Measurements from ENCODE around the gene HELLS. TPM values are rescaled to one million over a fixed set of nuclear protein-coding genes. Genes with fewer than 3 reads are reported as not detected.
"Not testable (repeated sequence)": the region's sequence is repeated elsewhere in the genome, so short reads cannot be mapped to it uniquely, and the experiment has no call there.

HELLS gene
- 100 to 1,000 TPM in 1 of 2 experiments, 10 to 100 TPM in 1; 95.3 to 101 TPM for total RNA-seq

- POLR2A ChIA-PET = interaction anchor here (0.7 to 1.6 kb wide), 6 partner anchors 15 to 1544 kb away, joined by 3 to 4 read pairs (median 4); partner anchors contain the start of gene FRA10AC1
- Mint-ChIP-seq H3K36me3 (ENCODE audit: low read depth) (peaks cover 20% of the 10 kb centered on the region), H3K4me3 (peak within 1 kb of the TSS; percentile 99), H3K27ac (peak within 1 kb of the TSS; percentile 85), H3K27me3 (peaks cover 7% of the 10 kb centered on the region), H3K9me3 (no peaks in the 10 kb centered on the region), H3K4me1 (peaks cover 41% of the 10 kb centered on the region)
- CTCF ChIA-PET = interaction anchor here (1.0 to 1.6 kb wide), 2 partner anchors 101 to 182 kb away, joined by 3 to 4 read pairs; partner anchors contain the start of gene NOC3L
- DNase-seq = peak; percentile 85
Measured at GRCh38 chr10:94545391-94546048, at the start of gene HELLS. Gene HELLS, plus strand, starts transcription at chr10:94545788. Its CDS starts 134 bp downstream, at chr10:94545922.

- no peaks in the 10 kb centered on the region for H3K9me3 Mint-ChIP-seq
- H3K4me1 Mint-ChIP-seq = peaks cover 3% of the 10 kb centered on the region
- no peaks in the 10 kb centered on the region for H3K27me3 Mint-ChIP-seq
- H3K27ac Mint-ChIP-seq = no peak overlapping the region
- no peaks in the 10 kb centered on the region for H3K36me3 Mint-ChIP-seq (ENCODE audit: low read depth)
- CTCF ChIA-PET = no interaction called here
- no peak overlapping the region for H3K4me3 Mint-ChIP-seq
- POLR2A ChIA-PET = no interaction called here
- no peak for DNase-seq
Measured at GRCh38 chr10:94496010-94496409, 49.6 kb upstream of the HELLS start.

- Mint-ChIP-seq H3K27ac (no peak overlapping the region), H3K9me3 (no peaks in the 10 kb centered on the region), H3K4me3 (no peak overlapping the region), H3K4me1 (peaks cover 3% of the 10 kb centered on the region), H3K36me3 (ENCODE audit: low read depth) (no peaks in the 10 kb centered on the region), H3K27me3 (no peaks in the 10 kb centered on the region)
- no peak for DNase-seq
- POLR2A ChIA-PET = no interaction called here
- CTCF ChIA-PET = no interaction called here
Measured at GRCh38 chr10:94496646-94497045, 48.9 kb upstream of the HELLS start.

GRCh38 chr10:94500063-94500462 lies 45.5 kb upstream of the HELLS start:
- Mint-ChIP-seq H3K4me3 (no peak overlapping the region), H3K9me3 (no peaks in the 10 kb centered on the region), H3K27ac (no peak overlapping the region), H3K27me3 (no peaks in the 10 kb centered on the region), H3K36me3 (ENCODE audit: low read depth) (no peaks in the 10 kb centered on the region), H3K4me1 (peaks cover 3% of the 10 kb centered on the region)
- CTCF ChIA-PET = no interaction called here
- POLR2A ChIA-PET = no interaction called here
- no peak for DNase-seq

- ChIA-PET CTCF (interaction anchor here (0.7 kb wide), 1 partner anchor 201 kb away, joined by 4 read pairs; no protein-coding TSS in a partner anchor), POLR2A (no interaction called here)
- Mint-ChIP-seq H3K4me3 (no peak overlapping the region), H3K27me3 (peaks cover 2% of the 10 kb centered on the region), H3K4me1 (no peaks in the 10 kb centered on the region), H3K36me3 (ENCODE audit: low read depth) (no peaks in the 10 kb centered on the region), H3K9me3 (no peaks in the 10 kb centered on the region), H3K27ac (no peak overlapping the region)
- DNase-seq = no peak
Measured at GRCh38 chr10:94521276-94522250, 24.0 kb upstream of the HELLS start.

- POLR2A ChIA-PET = no interaction called here
- Mint-ChIP-seq H3K4me3 (no peak overlapping the region), H3K36me3 (ENCODE audit: low read depth) (no peaks in the 10 kb centered on the region), H3K27ac (no peak overlapping the region), H3K4me1 (no peaks in the 10 kb centered on the region), H3K27me3 (peaks cover 13% of the 10 kb centered on the region), H3K9me3 (no peaks in the 10 kb centered on the region)
- CTCF ChIA-PET = no interaction called here
- no peak for DNase-seq
Measured at GRCh38 chr10:94524146-94524545, 21.4 kb upstream of the HELLS start.

- POLR2A ChIA-PET = no interaction called here
Measured at GRCh38 chr10:94524711-94525110, 20.9 kb upstream of the HELLS start.

GRCh38 chr10:94531550-94531949 lies 14.0 kb upstream of the HELLS start:
- H3K4me3 Mint-ChIP-seq; H3K9me3 Mint-ChIP-seq; CTCF ChIA-PET; H3K36me3 Mint-ChIP-seq (ENCODE audit: low read depth); POLR2A ChIA-PET; H3K27ac Mint-ChIP-seq; DNase-seq; H3K4me1 Mint-ChIP-seq: not testable (repeated sequence)
- peaks cover 27% of the 10 kb centered on the region for H3K27me3 Mint-ChIP-seq

More at GRCh38 chr10:94524711-94525110, 20.9 kb upstream of the HELLS start:
- no peaks in the 10 kb centered on the region for H3K36me3 Mint-ChIP-seq (ENCODE audit: low read depth)
- no peak overlapping the region for H3K27ac Mint-ChIP-seq
- no peaks in the 10 kb centered on the region for H3K4me1 Mint-ChIP-seq
- CTCF ChIA-PET = no interaction called here
- peaks cover 13% of the 10 kb centered on the region for H3K27me3 Mint-ChIP-seq
- DNase-seq = no peak
- H3K9me3 Mint-ChIP-seq = no peaks in the 10 kb centered on the region
- H3K4me3 Mint-ChIP-seq = no peak overlapping the region

- H3K27ac Mint-ChIP-seq = no peak overlapping the region
- ChIA-PET POLR2A (no interaction called here), CTCF (no interaction called here)
- H3K9me3 Mint-ChIP-seq = no peaks in the 10 kb centered on the region
- H3K4me1 Mint-ChIP-seq = no peaks in the 10 kb centered on the region
- no peak for DNase-seq
- peaks cover 21% of the 10 kb centered on the region for H3K27me3 Mint-ChIP-seq
- no peaks in the 10 kb centered on the region for H3K36me3 Mint-ChIP-seq (ENCODE audit: low read depth)
- no peak overlapping the region for H3K4me3 Mint-ChIP-seq
Measured at GRCh38 chr10:94533027-94533426, 12.6 kb upstream of the HELLS start.

- CTCF ChIA-PET, H3K27ac Mint-ChIP-seq, H3K9me3 Mint-ChIP-seq, H3K27me3 Mint-ChIP-seq, DNase-seq, POLR2A ChIA-PET, H3K4me3 Mint-ChIP-seq: not testable (repeated sequence)
- Mint-ChIP-seq H3K36me3 (ENCODE audit: low read depth) (peaks cover 12% of the 10 kb centered on the region), H3K4me1 (peaks cover 27% of the 10 kb centered on the region)
Measured at GRCh38 chr10:94542282-94542681, 3.3 kb upstream of the HELLS start.

GRCh38 chr10:94546049-94546900 lies 687 bp downstream of the HELLS start:
- peaks cover 23% of the 10 kb centered on the region for H3K36me3 Mint-ChIP-seq (ENCODE audit: low read depth)
- H3K9me3 Mint-ChIP-seq = no peaks in the 10 kb centered on the region
- H3K27ac Mint-ChIP-seq = peak overlapping the region; percentile 85
- ChIA-PET CTCF (interaction anchor here (0.6 to 1.6 kb wide), 2 partner anchors 102 to 225 kb away, joined by 3 read pairs; no protein-coding TSS in a partner anchor), POLR2A (interaction anchor here (0.7 to 1.6 kb wide), 8 partner anchors 9 to 1543 kb away, joined by 3 to 9 read pairs (median 4); partner anchors contain the start of gene FRA10AC1)
- peaks cover 3% of the 10 kb centered on the region for H3K27me3 Mint-ChIP-seq
- H3K4me3 Mint-ChIP-seq = peak overlapping the region; percentile 99
- DNase-seq = no peak
- peaks cover 42% of the 10 kb centered on the region for H3K4me1 Mint-ChIP-seq

GRCh38 chr10:94546901-94547185 lies 1.3 kb downstream of the HELLS start:
- H3K4me1 Mint-ChIP-seq = peaks cover 43% of the 10 kb centered on the region
- DNase-seq = no peak
- H3K36me3 Mint-ChIP-seq (ENCODE audit: low read depth) = peaks cover 23% of the 10 kb centered on the region
- CTCF ChIA-PET = interaction anchor here (1.6 kb wide), 1 partner anchor 103 kb away, joined by 3 read pairs; no protein-coding TSS in a partner anchor
- H3K4me3 Mint-ChIP-seq = peak overlapping the region; percentile 99
- POLR2A ChIA-PET = interaction anchor here (1.2 to 1.6 kb wide), 3 partner anchors 8 to 34 kb away, joined by 4 to 9 read pairs (median 4); no protein-coding TSS in a partner anchor
- peak overlapping the region; percentile 85 for H3K27ac Mint-ChIP-seq
- H3K27me3 Mint-ChIP-seq = no peaks in the 10 kb centered on the region
- H3K9me3 Mint-ChIP-seq = no peaks in the 10 kb centered on the region

Measured in activated CD4-positive, alpha-beta memory T cell treated with anti-CD3 and anti-CD28 coated beads, Interleukin-2, amount 10 ng/mL, durations not matched to agents 7 days and 5 days (primary cell).